Raji (cell line): Measurements from ENCODE around the gene SMC6.

Experiments used
- POLR2A ChIP-seq: IDR thresholded peaks from 2 replicates; pipeline ENCODE4 v1.6.1; 2011; ENCODE audit warnings: low read depth, low read length, control low read depth; ENCODE audit not compliant: insufficient read depth

SMC6 gene

DNA sequence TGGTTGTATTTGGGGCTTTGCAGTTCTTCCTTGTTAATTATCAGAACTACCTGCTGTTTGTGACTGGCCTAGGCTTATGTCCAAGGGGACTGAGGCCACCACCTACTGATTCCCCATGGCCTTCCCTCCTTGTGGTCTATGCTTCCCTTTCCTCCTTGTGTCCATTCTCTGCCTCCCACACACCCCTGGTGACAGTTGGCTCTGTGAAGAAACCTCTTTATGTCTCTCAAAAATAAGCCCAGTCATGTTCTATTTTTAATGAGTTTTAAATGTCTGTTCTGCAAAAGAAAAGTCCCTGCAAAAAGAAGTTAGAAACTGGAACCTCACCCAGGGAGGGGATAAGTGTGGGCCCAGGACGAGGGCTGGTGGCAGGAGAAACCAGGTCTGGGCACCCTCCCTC is 105.0 kb downstream of the SMC6 start:
- TF ChIP-seq POLR2A: no peak

- no peak for TF ChIP-seq POLR2A
Observed at GRCh38 chr2:17646838-17647701, 106.5 kb downstream of the SMC6 start.

GRCh38 chr2:17646081-17646554 is 107.5 kb downstream of the SMC6 start:
- TF ChIP-seq POLR2A: no peak

- no peak for TF ChIP-seq POLR2A
Observed at GRCh38 chr2:17644997-17645720, 108.5 kb downstream of the SMC6 start.

DNA sequence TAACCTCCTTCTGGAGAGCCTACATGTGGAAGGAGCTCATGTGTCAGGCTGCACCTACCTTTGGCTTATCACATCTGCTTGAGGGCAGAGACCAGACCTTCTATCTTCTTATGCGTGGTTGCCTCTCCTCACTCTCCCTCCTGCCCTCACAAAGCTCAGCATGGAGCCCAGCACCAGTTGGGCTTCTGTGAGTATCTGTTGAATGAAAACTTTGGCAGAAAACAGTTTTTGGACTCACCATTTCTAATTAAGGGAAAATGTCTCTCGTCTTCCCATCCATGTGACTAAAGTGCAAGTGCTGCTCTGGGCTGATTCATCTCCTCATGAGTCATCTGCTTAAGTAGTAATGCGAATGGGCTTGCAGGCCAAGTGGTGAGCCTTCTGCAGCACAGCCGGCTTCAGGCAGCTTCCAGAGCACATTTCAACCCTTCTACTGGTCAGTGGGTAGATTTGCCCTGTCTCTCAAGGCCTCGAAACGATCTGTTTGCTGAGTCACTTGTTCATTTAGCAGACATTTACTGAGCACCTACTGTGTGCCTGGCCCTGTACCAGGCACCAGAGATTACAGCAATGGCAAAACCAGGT is 110.5 kb downstream of the SMC6 start:
- TF ChIP-seq POLR2A: no peak

DNA sequence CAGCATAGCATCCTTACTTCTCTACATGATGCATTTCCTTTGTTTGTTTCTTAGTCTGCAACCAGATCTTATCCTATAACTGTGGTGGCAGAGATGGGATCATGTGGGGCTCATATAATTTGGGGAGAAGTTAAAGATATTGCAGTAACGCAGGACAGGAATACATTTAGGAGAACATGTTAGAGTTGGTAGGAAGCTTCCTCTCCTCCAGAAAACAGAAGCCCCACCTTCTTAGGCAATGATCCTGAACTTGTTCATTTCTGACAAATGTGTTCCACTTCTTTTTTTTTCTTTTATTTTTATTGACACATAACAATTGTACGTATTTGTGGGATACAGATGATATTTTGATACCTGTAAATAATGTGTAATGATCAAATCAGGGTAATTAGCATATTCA is 113.2 kb downstream of the SMC6 start:
- TF ChIP-seq POLR2A: no peak

GRCh38 chr2:17638196-17638743 is 115.3 kb downstream of the SMC6 start:
- no peak for TF ChIP-seq POLR2A

DNA sequence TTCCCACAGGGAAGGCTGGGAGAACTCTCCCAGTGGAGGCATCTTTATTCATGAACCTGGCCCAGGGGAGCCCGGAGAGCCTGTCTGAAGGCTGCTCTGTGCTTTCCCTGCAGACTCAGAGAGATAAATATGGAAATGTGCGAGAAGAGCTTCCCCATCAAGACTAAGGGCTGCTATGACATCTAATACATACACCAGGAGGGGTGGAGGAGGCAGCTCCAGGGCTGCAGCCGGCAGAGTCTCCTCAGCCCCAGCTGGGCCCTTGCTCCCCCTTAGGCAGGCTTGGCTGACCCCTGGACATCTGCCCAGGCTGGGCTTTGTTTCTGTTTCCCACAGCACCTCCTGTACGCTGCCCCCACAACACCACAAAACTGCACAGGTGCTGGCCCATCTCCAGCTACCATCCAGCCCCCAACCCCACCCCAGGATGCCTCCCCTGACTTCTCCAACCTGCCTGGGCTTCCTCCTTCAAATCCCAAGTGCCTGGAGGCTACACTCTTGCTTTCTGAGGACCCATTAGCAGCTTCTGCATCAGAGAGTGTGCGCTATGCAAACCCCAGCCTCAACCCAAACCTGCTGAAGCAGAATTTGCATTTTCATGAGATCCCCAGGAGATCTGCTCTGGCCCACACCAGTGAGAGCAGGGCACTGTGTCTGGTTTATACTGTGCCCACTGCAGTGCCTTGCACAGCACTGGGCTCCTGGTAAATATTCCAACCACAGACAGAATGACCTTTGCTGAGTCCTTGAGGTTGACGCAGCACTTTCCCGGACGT is 116.3 kb downstream of the SMC6 start:
- no peak for TF ChIP-seq POLR2A

- TF ChIP-seq POLR2A: no peak
Observed at GRCh38 chr2:17636257-17636656, 117.4 kb downstream of the SMC6 start.

DNA sequence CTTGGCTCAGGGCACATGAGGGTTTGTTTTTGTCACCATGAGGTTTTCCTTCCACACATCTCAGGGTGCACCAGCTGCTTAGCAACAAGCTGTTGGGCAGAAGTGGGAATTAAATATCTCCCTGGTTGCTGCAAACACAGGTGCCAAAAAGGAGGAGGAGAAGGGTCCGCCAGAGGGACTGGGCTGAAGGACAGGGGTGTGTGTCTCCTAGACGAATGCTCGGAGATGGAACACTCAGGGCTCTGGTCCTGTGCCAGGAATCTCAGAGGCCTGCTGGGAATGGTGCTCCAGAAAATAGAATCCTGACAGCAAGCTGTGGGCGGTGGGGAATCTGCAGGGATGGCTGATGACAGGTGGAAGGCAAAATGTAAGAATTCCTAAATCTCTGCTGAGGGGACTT is 118.6 kb downstream of the SMC6 start:
- TF ChIP-seq POLR2A: no peak

GRCh38 chr2:17630089-17630488 is 123.5 kb downstream of the SMC6 start:
- TF ChIP-seq POLR2A: no peak

- no peak for TF ChIP-seq POLR2A
Observed at GRCh38 chr2:17628349-17629261, 125.0 kb downstream of the SMC6 start.

GRCh38 chr2:17627434-17627833 is 126.2 kb downstream of the SMC6 start:
- TF ChIP-seq POLR2A: no peak

- no peak for TF ChIP-seq POLR2A
Observed at GRCh38 chr2:17626986-17627385, 126.6 kb downstream of the SMC6 start.

- TF ChIP-seq POLR2A: no peak
Observed at GRCh38 chr2:17625446-17625845, 128.2 kb downstream of the SMC6 start.
